NCI-H748 (cell line): ENCODE data around the gene NSD2.
"Not testable (repeated sequence)": the region's sequence is repeated elsewhere in the genome, so short reads cannot be mapped to it uniquely, and the experiment has no call there.

Source experiments
- DNase-seq: peaks from one replicate; lab custom pipeline; 2025; ENCODE audit not compliant: unreplicated experiment; lab: John Stamatoyannopoulos, UW

NSD2 gene

GRCh38 chr4:2031161-2031560 is 160.0 kb downstream of the NSD2 start:
- not testable (repeated sequence) for DNase-seq
